Stimulated activated CD4-positive, alpha-beta T cell treated with anti-CD3 and anti-CD28 coated beads, Interleukin-2, amount 100 ng/mL, for 24 hours (primary cell): ENCODE measurements around the gene LMOD2.

Experiments
- DNase-seq, 2 donors: peaks; one replicate each; pipeline ENCODE4 v3.0.0-alpha.2; 2020

The LMOD2 gene

DNA sequence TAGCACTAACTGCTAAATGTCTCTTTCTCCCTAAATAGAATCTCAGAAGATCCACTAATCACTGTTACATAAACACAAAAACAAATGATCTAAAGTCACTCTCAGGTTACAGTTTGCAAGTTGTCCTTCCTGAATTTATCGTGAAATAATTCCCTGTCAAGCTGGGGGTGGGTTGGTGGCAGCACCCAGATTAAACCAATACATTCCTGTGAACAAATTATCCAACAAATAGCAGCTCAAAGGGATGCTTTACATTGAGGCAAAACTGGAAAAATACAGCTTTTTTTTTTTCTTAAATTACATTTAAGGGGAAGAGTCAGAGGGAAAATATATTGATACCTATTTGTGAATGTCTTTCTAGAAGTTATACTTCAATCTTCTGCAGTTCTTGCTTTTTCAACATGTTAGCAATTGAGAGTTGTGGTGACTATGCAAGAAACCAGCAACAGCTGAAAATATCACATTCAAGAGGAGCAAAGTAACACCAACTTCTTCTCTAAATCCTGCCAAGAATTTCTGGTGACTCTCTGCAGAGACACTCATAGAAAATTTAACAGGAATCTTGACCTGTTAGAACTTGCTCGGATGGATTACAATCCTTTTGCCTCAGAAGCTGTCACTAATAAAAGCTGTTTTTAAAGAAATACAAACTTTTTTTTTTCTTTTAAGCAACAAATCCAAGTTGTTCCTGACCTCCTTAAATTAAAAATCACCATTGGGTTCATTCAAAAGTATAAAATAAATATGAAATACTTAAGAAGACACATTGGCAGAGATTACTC, 18.9 kb downstream of the LMOD2 start:
- DNase-seq, result no peak

DNA sequence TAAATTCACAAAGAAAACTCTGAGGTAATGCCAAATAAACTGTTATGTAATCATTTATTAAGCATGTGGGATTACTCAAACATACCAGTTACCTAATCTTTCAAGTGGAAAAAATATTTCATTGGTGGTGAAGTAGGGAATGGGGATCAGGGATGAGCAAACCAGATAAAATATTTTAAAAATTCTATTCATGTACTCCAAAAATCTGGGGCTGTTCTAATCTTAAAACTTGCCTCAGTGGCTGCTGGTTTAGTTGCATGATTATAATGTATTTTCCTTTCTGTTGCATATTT, 19.5 kb downstream of the LMOD2 start:
- DNase-seq, result no peak

- no peak for DNase-seq
These were observed 21.5 kb downstream of the LMOD2 start for GRCh38 chr7:123677061-123677715.

GRCh38 chr7:123679614-123680013, 23.9 kb downstream of the LMOD2 start:
- no peak for DNase-seq

DNA sequence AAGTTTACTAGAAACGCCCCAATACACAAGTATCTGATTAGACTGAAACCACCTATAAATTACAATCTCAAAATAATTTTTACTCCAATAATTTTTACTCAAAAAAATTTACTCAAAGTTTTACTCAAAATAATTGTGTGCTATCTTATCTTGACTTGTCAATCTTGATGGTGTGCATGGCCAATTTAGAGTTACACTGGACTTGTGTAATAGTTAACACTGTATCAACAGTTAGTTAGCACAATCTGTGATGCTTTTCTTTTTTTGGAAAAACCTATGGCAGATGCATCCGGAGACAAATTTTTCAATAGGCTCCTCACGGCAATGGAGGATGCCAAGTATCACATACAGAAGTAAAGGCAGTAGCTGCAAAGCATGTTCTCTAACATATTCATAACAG, 24.9 kb downstream of the LMOD2 start:
- DNase-seq, result no peak

DNA sequence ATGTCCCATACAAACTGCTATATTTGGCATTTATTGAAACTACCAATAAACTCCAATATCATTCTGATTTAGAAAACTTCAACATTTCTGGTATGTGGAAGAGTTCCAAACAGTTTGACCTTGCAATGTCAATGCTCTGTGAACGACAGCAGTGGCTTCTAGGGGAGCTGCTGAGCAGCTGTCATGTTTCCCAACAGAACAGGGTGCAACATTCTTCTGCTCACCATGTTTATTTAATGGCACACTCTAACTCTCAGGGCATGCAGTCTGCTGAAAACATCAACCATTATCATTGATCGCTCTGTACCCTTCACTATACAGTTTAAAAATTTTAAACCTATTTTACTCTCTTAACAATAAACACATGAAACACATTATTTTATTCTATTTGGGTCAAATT, 25.9 kb downstream of the LMOD2 start:
- DNase-seq, result no peak

DNA sequence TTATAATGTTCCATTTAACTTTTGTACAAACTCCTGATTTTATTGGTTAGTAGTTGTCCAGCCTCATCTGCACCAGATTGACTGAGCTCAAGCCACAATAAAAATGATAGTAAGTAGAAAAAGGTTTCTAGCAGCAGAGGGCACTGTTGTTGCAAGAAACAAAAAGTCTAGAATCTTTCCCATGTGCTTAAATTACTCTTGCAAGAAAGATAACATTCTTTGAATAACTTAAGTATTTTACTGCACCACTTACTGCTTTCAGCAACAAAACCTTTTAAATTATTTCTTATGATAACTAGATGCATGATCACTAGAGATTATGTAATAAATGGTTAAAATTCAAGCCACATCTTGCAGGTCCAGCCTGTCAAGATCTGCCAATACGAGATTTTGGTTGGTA, 27.0 kb downstream of the LMOD2 start:
- DNase-seq, result no peak

- no peak for DNase-seq
These were observed 31.5 kb downstream of the LMOD2 start for GRCh38 chr7:123687161-123687560.

- DNase-seq, result no peak
These were observed 32.1 kb downstream of the LMOD2 start for GRCh38 chr7:123687727-123688126.

GRCh38 chr7:123689250-123689649, 33.6 kb downstream of the LMOD2 start:
- no peak for DNase-seq

DNA sequence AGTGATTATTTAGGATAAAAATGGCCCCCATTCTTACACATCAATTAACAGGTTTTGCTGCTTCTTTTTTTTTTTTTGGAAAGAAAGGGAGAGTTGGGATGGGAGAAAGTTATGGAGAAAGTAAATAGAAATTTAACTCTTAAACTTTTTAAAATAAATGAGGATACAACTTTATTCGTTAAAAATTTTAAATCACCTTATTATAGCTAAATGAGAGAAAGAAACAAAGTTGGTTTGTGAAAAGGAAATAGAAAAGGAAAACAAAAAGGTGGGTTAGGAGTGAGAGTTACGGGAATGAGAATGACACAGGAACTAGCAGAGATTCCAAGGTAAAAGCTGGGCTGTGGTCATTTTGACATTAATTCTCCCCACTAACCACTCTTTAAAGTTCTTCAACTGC, 34.9 kb downstream of the LMOD2 start:
- DNase-seq, result no peak

DNA sequence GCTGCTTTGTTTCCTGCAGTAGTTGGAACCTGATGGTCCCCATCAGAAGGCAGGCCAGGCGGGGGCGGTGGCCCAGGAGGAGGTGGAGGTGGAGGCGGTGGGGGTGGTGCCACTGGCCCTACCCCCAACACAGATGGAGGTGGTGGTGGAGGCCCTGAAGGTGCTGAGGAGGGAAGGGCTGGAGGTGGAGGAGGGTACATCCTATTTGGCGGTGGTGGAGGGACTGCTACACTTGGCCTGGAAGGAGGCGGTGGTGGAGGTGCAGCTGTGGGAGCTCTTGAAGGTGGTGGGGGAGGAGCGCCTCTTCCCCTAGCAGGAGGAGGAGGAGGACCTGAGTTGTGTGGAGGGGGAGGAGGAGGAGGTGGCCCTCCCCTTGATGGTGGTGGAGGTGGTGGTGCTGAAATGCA, 36.8 kb downstream of the LMOD2 start:
- DNase-seq, result no peak

DNA sequence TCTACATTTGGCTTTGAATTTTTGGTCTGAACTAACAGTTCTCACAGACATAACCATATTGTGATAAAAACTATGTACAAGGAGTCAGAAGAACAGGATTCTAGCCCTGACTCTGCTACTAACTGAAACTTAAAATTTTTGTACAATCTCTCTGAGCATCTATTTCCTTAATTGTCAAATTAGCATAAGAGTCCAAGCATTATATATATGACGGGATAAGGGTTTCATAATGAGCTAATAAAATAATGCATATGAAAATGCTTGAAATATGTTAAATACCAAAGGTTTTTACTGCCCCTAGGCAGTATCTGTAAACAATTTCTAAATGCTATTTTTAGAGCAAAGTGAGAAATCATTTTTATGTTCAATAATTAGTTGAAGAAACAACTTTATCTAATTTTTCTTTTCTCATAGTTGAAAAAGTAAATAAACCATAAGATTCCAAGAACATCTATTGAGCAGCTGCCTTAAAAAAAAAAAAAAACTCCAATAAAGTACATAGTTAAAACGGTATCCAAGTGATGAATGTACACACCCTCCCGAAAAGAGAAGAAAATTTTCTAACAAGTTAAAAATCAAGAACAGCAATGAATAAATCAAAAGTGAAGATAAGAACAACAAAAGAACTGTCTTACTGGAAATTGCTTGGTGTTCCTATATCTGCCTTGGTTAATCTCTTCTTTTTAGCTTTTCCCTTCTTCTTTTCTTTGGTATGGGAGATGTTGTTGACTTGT, 40.4 kb downstream of the LMOD2 start:
- no peak for DNase-seq

- no peak for DNase-seq
These were observed 49.7 kb downstream of the LMOD2 start for GRCh38 chr7:123705211-123705901.

- DNase-seq, result no peak
These were observed 53.9 kb downstream of the LMOD2 start for GRCh38 chr7:123709525-123709924.

DNA sequence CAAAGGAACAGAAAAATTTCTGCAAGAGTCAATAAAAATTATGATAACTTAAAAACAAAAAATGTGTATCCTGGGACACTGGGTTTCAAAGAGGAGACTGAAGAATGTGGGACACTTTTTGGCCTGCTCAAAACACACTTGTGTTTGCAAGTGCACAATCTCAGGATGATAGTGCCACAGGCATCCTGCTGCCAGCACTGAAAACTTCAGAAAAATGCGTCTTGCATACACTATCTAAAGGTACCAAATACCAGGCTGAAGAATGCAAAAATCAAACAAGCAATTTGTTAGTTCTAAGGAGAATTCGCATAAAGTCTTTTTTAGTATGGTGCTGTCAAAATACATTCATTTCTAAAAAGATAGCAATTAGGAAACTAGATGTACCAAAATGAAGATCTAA, 55.0 kb downstream of the LMOD2 start:
- no peak for DNase-seq

DNA sequence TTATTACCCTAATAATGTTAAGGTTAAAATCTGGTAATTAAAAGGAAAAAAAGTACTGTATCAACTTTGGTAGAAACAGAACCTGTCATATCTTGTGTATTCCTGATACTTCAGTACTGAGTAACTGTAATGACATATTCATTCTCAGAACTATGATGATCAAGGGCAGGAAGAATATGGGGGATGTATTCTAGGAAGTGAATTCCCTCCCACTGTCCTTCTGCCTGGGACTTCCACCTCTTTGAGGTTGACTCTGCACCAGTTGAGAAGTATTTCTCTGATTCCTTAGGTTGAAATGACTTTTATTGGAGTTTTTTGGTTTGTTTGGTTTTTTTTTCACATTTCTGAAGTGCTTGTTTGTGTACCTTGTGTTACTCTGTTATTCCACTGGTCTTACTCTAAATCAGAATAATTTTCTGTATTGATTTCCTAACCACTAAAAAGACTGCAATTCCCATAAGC, 56.2 kb downstream of the LMOD2 start:
- DNase-seq, result no peak

GRCh38 chr7:123712619-123713018, 57.0 kb downstream of the LMOD2 start:
- no peak for DNase-seq
